Umbilical cord (tissue), 2 donors: ENCODE results near the gene NAXD. TPM values are rescaled to one million over a fixed set of nuclear protein-coding genes. Genes with fewer than 3 reads are reported as not detected.
"Not testable (repeated sequence)": the region's sequence is repeated elsewhere in the genome, so short reads cannot be mapped to it uniquely, and the experiment has no call there.

ENCODE experiments used
- DNase-seq: peaks from one replicate; pipeline ENCODE4 v3.0.0-alpha.2; 2015; ENCODE audit warnings: low spot score
- total RNA-seq: library from RNA; depleted of rRNA; stranded (reverse); fragments of >200 nt; gene quantifications from one replicate; pipeline ENCODE4 v1.2.3, GENCODE V29; 2014; ENCODE audit warnings: low replicate concordance; ENCODE audit not compliant: insufficient read depth

NAXD gene
- total RNA-seq, 1 donor from 2014 or later: 13.5 TPM

GRCh38 chr13:110643324-110643723 lies 28.0 kb downstream of the NAXD start:
- DNase-seq: no peak

DNA sequence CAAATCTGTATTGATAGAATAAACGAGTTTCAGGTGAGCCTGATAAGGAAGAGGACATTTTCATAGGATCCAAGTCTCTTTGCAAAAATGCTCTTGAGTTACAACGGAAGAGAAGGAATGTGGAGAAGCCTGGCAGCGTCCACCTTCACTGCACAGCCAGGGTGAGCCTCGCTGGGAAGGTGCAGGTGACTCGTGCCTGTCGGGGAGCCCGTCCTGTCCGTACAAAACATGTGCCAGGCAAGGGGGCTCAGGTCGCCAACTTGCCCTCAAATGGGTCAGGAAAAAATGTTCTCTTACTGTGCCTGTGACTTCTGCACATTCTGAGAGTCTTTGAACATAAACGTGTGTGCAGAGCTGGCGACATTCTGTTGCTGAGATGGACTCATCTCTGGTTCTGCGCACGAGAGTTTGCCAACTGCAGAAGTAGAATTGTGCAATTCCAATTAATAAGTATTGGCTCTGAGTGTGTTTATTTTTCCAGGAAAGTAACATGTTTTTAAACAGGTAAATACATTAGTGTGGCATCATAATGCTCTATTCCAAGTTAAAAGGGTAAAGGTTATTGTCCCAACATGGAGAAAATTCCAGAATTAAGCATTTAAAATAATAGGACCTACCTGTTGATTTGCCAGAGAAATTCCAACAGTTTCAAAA lies 28.6 kb downstream of the NAXD start:
- DNase-seq: no peak

- peak; percentile 52 for DNase-seq
These were observed 29.7 kb downstream of the NAXD start for GRCh38 chr13:110644892-110645521.

GRCh38 chr13:110645750-110646149 lies 30.4 kb downstream of the NAXD start:
- DNase-seq: no peak

DNA sequence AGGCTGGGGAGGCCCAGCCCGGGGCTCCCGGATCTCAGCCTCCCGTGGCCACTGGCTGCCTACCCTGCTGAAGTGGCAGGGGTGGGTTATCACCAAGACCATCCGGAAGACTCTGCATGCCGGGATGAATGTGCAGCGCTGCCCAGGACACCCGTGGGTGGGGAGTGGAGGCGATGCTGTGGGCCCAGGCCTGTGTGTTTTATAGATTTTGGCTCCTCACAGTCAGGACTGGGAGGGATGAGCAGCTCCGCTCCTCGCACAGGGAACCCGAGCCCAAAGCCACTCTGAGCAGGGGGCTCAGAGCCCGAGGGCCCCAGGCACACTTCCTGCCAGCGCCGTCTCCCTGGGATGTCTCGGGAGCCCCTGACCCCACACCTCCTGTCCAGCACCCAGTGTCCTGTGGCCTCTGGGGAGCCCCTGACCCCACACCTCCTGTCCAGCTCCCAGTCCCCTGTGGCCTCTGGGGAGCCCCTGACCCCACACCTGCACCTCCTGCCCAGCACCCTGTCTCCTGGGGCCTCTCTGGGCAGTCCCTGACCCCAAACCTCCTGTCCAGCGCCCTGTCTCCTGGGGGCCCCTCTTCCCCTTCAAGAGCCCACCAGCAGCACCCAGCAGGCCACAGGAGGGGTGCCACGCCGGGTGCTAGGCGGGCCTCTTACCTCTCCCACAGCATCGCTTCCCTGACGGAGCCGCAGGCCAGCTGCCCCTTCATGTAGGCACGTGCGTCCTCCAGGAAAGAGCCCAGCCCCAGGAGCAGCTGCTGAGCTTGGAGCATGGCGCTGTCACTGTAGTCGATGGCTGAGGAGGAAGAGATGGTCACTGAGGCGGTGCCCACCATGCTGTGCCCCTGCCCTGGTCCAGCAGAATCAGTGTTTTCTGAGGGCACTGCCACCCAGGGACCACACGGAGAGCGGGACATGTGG lies 31.4 kb downstream of the NAXD start:
- DNase-seq: no peak

DNA sequence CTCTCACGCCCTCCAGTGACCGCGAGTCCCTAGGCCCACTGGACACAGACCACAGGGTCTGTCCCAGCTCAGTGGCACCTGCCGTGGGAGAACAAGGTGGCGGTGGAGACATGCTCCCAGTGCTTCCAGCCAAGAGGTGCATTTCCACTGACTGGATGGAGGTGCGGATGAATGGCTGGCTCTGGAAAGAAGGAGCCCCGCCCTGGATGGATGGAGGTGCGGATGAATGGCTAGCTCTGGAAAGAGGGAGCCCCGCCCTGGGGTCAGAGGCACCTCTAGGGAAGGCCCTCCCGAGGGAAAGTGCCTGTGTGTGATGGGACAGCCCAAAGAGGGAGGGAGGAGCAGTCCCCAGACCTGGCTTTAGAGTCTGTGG lies 32.0 kb downstream of the NAXD start:
- DNase-seq: no peak

GRCh38 chr13:110648146-110648819 lies 32.9 kb downstream of the NAXD start:
- no peak for DNase-seq

GRCh38 chr13:110648848-110649421 lies 33.6 kb downstream of the NAXD start:
- no peak for DNase-seq

DNA sequence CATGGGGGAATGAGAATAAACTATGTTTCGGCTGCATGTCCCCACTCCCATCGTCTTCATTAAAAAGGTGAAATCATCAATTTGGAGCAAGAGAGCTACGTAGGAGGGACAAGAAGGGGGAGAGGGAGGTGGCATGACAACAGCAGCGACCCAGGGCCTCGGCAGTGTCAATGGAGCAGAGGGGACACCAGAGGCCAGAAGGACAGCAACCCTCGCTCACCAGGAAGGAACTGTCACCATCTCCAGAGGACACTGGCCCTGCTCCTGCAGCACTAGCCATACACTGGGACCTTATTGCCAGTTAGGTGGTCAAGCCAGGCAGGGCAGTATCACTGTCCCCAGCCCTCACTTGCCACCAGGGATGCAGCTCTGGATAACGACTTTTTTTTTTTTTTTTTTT lies 34.2 kb downstream of the NAXD start:
- DNase-seq: no peak

GRCh38 chr13:110650436-110650835 lies 35.1 kb downstream of the NAXD start:
- no peak for DNase-seq

DNA sequence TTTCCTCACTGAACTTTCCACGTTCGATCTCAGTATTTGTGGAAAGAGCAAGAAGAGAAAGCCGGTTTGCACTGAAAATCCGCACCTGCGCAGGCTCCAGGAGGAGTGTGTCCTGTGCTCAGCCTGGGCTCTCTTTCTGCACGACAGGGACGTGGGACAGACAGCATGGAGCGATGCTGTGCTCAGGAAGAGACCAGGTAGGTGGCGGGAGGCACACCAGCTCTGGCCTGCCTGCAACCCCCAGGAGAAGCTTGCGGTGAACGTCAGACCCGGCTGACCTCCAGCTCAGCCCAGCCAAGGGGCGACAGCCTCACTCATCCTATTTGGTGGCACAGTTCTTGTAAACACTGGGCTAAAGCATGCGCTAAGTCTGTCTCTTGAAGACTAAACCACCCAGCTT lies 35.9 kb downstream of the NAXD start:
- no peak for DNase-seq

GRCh38 chr13:110651726-110652230 lies 36.4 kb downstream of the NAXD start:
- no peak for DNase-seq

DNA sequence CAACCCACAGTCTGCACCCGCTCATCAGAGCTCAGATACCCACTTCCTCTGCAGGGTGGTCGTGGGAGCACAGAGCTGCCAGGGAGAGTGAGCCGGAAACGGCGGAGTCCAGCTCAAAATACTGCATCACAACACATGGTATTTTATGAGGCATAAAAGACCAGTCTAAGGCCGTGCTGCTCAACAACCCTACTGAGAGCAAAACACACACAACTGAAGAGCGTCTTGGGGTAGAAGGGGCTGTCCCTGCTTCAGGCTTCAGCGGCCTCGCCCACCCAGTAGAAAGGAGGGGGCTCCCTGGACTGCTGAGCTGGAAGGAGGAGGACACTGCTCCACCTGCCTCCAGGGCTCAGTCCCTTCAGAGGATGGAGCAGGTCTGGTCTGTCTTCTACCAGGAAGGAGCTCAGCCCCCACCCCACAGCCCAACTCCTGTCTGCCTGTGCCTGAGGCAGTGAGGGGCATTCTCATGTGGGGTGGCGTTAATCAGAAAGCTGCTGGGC lies 36.9 kb downstream of the NAXD start:
- DNase-seq: no peak

DNA sequence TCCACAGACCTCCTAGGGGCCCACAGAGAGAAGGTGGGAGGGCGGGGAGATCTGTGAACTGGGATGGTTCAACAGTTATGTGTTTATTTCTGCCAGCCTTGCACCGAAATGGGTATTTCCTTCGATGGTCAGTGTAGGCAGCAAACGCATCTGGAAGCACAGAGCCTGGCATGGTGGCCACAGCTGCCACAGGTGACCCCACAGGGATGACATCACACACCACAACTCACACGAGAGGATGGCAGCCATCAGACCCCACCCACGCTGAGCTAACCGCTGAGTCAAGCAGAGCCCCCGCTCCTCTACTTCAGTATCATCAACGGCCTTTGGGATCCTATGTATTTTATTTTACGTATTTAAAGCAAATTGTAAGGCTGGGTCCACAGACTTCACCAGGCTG lies 37.4 kb downstream of the NAXD start:
- DNase-seq: no peak

DNA sequence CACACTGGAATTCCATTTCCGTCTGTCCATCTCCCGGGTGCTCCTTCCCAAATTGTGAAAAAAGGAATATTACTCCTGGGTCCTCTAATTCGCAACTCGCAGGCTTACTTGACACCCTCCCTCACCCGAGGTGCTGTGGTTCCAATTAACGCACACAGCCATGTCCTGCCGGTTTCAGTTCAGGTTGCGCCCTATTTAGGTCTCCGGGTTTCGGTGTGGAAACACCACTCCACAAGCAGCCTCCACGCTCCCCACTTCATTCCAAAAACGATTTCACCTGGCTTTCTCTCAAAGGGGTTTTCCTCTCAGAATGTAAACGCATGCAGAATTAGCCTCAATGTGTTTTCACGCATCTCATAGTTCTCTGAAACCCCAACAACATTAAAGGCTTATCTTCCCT lies 37.9 kb downstream of the NAXD start:
- no peak for DNase-seq

DNA sequence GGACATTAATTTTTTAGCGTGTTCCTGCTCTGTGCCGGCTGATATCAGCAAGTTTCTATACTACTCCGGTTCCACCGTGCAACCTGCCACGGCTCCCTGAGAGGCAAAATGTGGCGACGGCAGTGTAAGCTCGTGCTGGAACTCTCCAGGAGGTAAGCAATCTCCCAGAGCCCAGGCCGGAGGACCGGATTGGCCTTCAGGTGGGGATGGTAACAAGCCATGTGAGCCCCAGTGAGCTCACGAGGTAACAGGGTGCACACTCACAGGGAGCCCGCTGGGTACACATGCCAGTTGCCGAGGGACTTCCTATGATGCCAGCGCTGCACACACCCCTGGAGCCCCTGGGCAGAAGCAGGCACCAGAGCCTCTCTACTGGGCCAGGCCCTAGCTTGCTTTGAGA lies 38.5 kb downstream of the NAXD start:
- no peak for DNase-seq

DNA sequence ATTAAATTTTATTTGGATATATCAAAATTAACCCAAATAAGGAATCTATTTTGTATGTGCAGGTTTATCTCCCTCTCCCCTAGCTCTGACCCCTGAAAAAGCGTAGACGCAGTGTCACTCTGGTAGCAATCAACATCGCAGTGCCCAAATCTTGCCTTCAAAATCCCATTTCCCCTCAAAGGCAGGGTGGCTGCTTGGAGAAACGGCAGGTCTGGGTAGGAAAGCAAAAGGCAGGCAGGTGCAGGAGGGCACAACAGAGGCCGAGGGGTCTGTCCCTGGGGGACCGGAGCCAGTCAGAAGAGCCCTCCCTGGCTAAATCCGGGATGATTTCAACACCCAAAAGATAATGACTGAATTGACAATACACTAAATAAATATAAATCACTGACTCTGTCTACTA lies 41.9 kb downstream of the NAXD start:
- DNase-seq: no peak

- not testable (repeated sequence) for DNase-seq
These were observed 43.0 kb downstream of the NAXD start for GRCh38 chr13:110658218-110658911.

GRCh38 chr13:110661256-110661655 lies 45.9 kb downstream of the NAXD start:
- DNase-seq: no peak

GRCh38 chr13:110662091-110662490 lies 46.7 kb downstream of the NAXD start:
- DNase-seq: no peak
